B cell (primary cell): Measurements from ENCODE around the gene ZNF775. TPM values are rescaled to one million over a fixed set of nuclear protein-coding genes. Genes with fewer than 3 reads are reported as not detected.

ENCODE experiments used
- ATAC-seq: fragments of 200-7000 bp; cut with Tn5 transposase; one replicate; pipeline ENCODE4 v1.10.0; 2021; ENCODE audit warnings: low read depth, mild to moderate bottlenecking, moderate number of reproducible peaks, moderate library complexity
- CTCF ChIA-PET: fragments of 350-600 bp; sonication (Branson Sonifier 250); formaldehyde crosslinking; loops from one replicate; lab custom pipeline; 2021; ENCODE audit warnings: antibody characterized with exemption, inconsistent platforms; lab: Charles Lee
- POLR2A ChIA-PET: fragments of 350-600 bp; sonication (Branson Sonifier 250); formaldehyde crosslinking; loops from one replicate; lab custom pipeline; 2021; ENCODE audit warnings: antibody characterized with exemption; lab: Charles Lee
- DNase-seq: peaks from one replicate; pipeline ENCODE4 v3.0.0; 2013
- H2AFZ ChIP-seq: 2 replicates; pipeline ENCODE4 v1.6.1; 2012; ENCODE audit warnings: mild to moderate bottlenecking, low read depth, low read length; ENCODE audit not compliant: insufficient read depth, poor library complexity, severe bottlenecking
- H3K27ac ChIP-seq, 2 donors: 1 replicate in 1 of 2; 2 replicates in 1 of 2; pipeline ENCODE4 v1.5.1; 2012 to 2013; ENCODE audit warnings: low read length in 2 of 2, mild to moderate bottlenecking in 2 of 2, moderate library complexity in 1 of 2
- H3K27me3 ChIP-seq, 4 experiments: fragments of 200-600 bp in 1 of 4; sonication (generic) in 1 of 4; replicated peaks in 1 of 4; 1 replicate in 2 of 4; 2 replicates in 2 of 4; pipeline versions ENCODE4 v1.6.1 to v1.7.0; 2013 to 2016; ENCODE audit warnings: low read length in 3 of 4, mild to moderate bottlenecking in 2 of 4, mixed read lengths in 1 of 4, moderate library complexity in 1 of 4; ENCODE audit not compliant: insufficient read depth in 4 of 4, control insufficient read depth in 3 of 4; ENCODE audit errors: control extremely low read depth in 1 of 4
- H3K36me3 ChIP-seq, 2 experiments: replicated peaks in 1 of 2; 1 replicate in 1 of 2; 2 replicates in 1 of 2; pipeline versions ENCODE4 v1.6.1 to v1.7.1; 2013; ENCODE audit warnings: low read length in 1 of 2; ENCODE audit not compliant: insufficient read depth in 2 of 2, control insufficient read depth in 1 of 2; ENCODE audit errors: control extremely low read depth in 1 of 2, extremely low read depth in 1 of 2
- H3K4me1 ChIP-seq, 2 donors: fragments of 200-600 bp in 1 of 2; sonication (generic) in 1 of 2; 1 replicate in 1 of 2; 2 replicates in 1 of 2; pipeline versions ENCODE4 v1.5.1 to v1.6.1; 2013 to 2017; ENCODE audit warnings: low read length in 2 of 2; ENCODE audit not compliant: control insufficient read depth in 2 of 2, insufficient read depth in 2 of 2
- H3K4me2 ChIP-seq: replicated peaks from 2 replicates; pipeline ENCODE3; 2012; ENCODE audit warnings: mild to moderate bottlenecking, low read depth, low read length; ENCODE audit not compliant: poor library complexity, severe bottlenecking
- H3K4me3 ChIP-seq, 5 experiments: fragments of 200-600 bp in 1 of 5; sonication (generic) in 1 of 5; 1 replicate in 3 of 5; 2 replicates in 2 of 5; pipeline versions ENCODE4 v1.5.1 to v1.7.0; 2011 to 2016; ENCODE audit warnings: low read length in 4 of 5, mild to moderate bottlenecking in 4 of 5, low read depth in 2 of 5, control low read depth in 1 of 5, moderate library complexity in 1 of 5; ENCODE audit not compliant: insufficient read depth in 1 of 5; ENCODE audit errors: control extremely low read depth in 1 of 5, extremely low read depth in 1 of 5
- H3K79me2 ChIP-seq: fragments of 200-600 bp; sonication (generic); one replicate; pipeline ENCODE4 v1.6.0; 2016; ENCODE audit warnings: low read length; ENCODE audit not compliant: control insufficient read depth, insufficient read depth
- H3K9ac ChIP-seq: fragments of 200-600 bp; sonication (generic); 2 replicates; pipeline ENCODE4 v1.6.1; 2017; ENCODE audit warnings: mild to moderate bottlenecking, low read length, moderate library complexity
- H3K9me3 ChIP-seq, 3 donors: one replicate each; pipeline versions ENCODE4 v1.6.1 to v1.7.1; 2013; ENCODE audit warnings: low read length in 2 of 3; ENCODE audit not compliant: control insufficient read depth in 2 of 3, insufficient read depth in 1 of 3; ENCODE audit errors: control extremely low read depth in 1 of 3
- H4K20me1 ChIP-seq: 2 replicates; pipeline ENCODE4 v1.6.0; 2012; ENCODE audit warnings: mild to moderate bottlenecking, low read length; ENCODE audit not compliant: insufficient read depth, control insufficient read depth, poor library complexity, severe bottlenecking
- H3K27ac Mint-ChIP-seq: one replicate; pipeline ENCODE4 v1.8.0; 2021; ENCODE audit warnings: mixed read lengths
- H3K27me3 Mint-ChIP-seq: one replicate; pipeline ENCODE4 v1.8.0; 2021; ENCODE audit warnings: mixed read lengths
- H3K4me1 Mint-ChIP-seq: one replicate; pipeline ENCODE4 v1.8.0; 2021; ENCODE audit warnings: mixed read lengths
- H3K4me3 Mint-ChIP-seq: one replicate; pipeline ENCODE4 v1.8.0; 2021; ENCODE audit warnings: mixed read lengths
- H3K9me3 Mint-ChIP-seq: one replicate; pipeline ENCODE4 v1.8.0; 2022; ENCODE audit warnings: mixed read lengths; ENCODE audit not compliant: insufficient read depth
- EZH2 ChIP-seq: IDR thresholded peaks from 2 replicates; pipeline ENCODE4 v1.6.1; 2012; ENCODE audit warnings: borderline replicate concordance, low read depth, mild to moderate bottlenecking, moderate library complexity, low read length; ENCODE audit not compliant: insufficient read depth, poor library complexity, severe bottlenecking
- WGBS: methylation state at CpG from one replicate; pipeline ENCODE4 v1.1.5; 2013; ENCODE audit warnings: missing lambda C conversion rate; ENCODE audit not compliant: insufficient coverage; 5-methylcytosine and 5-hydroxymethylcytosine counted together
- intact Hi-C: fragments of 100-400 bp; cut with micrococcal nuclease; formaldehyde crosslinking; loops from one replicate; pipeline ENCODE4 v1.10.0; 2022
- polyA plus RNA-seq: library from polyadenylated mRNA; depleted of rRNA; stranded (reverse); fragments of >200 nt; gene quantifications from 2 replicates; pipeline ENCODE4 v1.2.3, GENCODE V29; 2012
- total RNA-seq, 2 donors: library from RNA; stranded (reverse); fragments of 120-200 nt in 1 of 2; gene quantifications; 1 replicate in 1 of 2; 2 replicates in 1 of 2; pipeline versions ENCODE4 v1.2.3 to v1.2.4, GENCODE V29; 2013 to 2022
- TF ChIP-seq, protein P1 (sequence below): fragments of 200-600 bp; IDR thresholded peaks from one replicate; pipeline ENCODE4 v1.8.0; 2022; ENCODE audit warnings: antibody characterized with exemption, mild to moderate bottlenecking

The ZNF775 gene
- total and polyA plus RNA-seq, 2 donors (not counting 1 experiment from before 2014, with no cell fraction given): 4.2 to 12.1 TPM

DNA sequence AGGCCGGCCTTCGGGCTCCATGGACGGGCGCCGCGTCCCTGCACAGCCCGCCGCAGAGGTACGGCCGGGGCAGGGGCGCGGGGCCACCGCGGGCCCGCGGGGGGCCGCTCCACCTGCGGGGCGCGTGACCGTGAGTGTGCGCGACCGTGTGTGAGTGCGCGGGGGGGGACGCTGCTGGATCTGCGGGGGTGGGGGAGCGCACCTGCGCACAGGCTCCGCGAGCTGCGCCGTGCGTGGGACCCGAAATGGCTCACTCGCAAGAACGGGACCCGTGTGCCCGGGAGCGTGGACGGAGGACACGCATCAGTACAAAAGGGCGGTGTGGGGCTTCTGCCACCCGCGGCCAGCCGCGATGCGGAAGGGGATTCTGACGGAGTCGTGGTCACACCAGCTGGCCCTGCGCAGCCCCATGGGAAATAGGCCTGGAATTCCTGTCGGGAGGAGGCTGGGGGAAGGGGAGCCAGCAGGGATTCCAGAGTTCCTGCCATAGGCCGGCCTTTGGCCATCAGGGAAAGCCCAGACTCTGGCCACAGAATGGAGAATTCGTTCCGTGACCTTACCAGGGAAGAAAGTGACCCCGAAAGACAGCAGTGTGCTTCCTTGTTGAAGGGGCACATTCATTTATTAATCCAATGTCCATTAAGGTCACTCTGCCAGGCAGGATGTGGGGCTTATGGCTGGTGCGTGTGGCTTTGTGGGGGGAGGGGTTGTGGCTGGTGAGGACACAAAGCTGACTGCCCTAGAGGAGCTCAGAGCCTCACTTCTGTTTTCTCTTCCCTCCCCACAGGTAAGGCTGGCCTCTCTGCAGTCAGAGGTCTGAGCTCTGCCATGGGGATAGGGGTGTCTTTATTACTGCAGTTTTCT lies 10.0 kb upstream of the ZNF775 start:
- peaks cover 0 to 31% of the 10 kb centered on the region in 2 experiments for H3K36me3 ChIP-seq
- ATAC-seq (peak; percentile 48), DNase-seq (peak; percentile 87)
- ChIA-PET POLR2A (interaction anchor here (0.6 to 6.6 kb wide), 5 partner anchors 10 to 38 kb away, joined by 4 to 120 read pairs (median 4); partner anchors contain the start of gene ZNF775), CTCF (interaction anchor here (0.6 to 7.3 kb wide), 8 partner anchors 9 to 883 kb away, joined by 3 to 71 read pairs (median 4); a partner anchor contains a TSS)
- H4K20me1 ChIP-seq: peaks cover 26% of the 10 kb centered on the region
- peak overlapping the region; percentile 98 to 99 for H3K27ac ChIP-seq
- Mint-ChIP-seq H3K4me3 (peak overlapping the region; percentile 92), H3K27me3 (no peaks in the 10 kb centered on the region), H3K4me1 (peaks cover 69% of the 10 kb centered on the region), H3K27ac (peak overlapping the region; percentile 98), H3K9me3 (no peaks in the 10 kb centered on the region)
- WGBS: under 1% methylated on average over 55 of the region's 58 CpGs
- H3K9ac ChIP-seq: peak overlapping the region; percentile 88
- H3K27me3 ChIP-seq: no peaks in the 10 kb centered on the region
- no peaks in the 10 kb centered on the region for H3K9me3 ChIP-seq
- H3K4me1 ChIP-seq: peaks cover 49 to 68% of the 10 kb centered on the region in 2 donors
- no peak for TF ChIP-seq EZH2
- TF ChIP-seq, protein P1, sequence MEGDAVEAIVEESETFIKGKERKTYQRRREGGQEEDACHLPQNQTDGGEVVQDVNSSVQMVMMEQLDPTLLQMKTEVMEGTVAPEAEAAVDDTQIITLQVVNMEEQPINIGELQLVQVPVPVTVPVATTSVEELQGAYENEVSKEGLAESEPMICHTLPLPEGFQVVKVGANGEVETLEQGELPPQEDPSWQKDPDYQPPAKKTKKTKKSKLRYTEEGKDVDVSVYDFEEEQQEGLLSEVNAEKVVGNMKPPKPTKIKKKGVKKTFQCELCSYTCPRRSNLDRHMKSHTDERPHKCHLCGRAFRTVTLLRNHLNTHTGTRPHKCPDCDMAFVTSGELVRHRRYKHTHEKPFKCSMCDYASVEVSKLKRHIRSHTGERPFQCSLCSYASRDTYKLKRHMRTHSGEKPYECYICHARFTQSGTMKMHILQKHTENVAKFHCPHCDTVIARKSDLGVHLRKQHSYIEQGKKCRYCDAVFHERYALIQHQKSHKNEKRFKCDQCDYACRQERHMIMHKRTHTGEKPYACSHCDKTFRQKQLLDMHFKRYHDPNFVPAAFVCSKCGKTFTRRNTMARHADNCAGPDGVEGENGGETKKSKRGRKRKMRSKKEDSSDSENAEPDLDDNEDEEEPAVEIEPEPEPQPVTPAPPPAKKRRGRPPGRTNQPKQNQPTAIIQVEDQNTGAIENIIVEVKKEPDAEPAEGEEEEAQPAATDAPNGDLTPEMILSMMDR: no peak
- H3K4me3 ChIP-seq: peak overlapping the region; percentile 62 to 98 (median 82)
- intact Hi-C loops: loop anchor here (1.0 to 10.0 kb wide), 4 partner anchors 9 to 690 kb away; partner anchors contain the start of genes ABCB8, ATG9B and SLC4A2
- H3K4me2 ChIP-seq: peak overlapping the region; percentile 85
- H2AFZ ChIP-seq: peak overlapping the region; percentile 76
- H3K79me2 ChIP-seq: peaks cover 31% of the 10 kb centered on the region
